HT-29 (cell line): Measurements from ENCODE around the gene IP6K1. TPM values are rescaled to one million over a fixed set of nuclear protein-coding genes. Genes with fewer than 3 reads are reported as not detected.
A peak's percentile ranks its signal among the peaks of the same experiment; 100 is the strongest.
"Not testable (repeated sequence)": the region's sequence is repeated elsewhere in the genome, so short reads cannot be mapped to it uniquely, and the experiment has no call there.

ENCODE experiments used
- DNase-seq: peaks from one replicate; pipeline ENCODE4 v3.0.0-alpha.2; 2015; ENCODE audit warnings: low spot score
- total RNA-seq: library from RNA; depleted of rRNA; stranded (reverse); fragments of >200 nt; shearing (Covaris generic); gene quantifications from 2 replicates; pipeline ENCODE4 v1.2.3, GENCODE V29; 2014; rRNA removed

The IP6K1 gene
- total RNA-seq, result 24.3 and 38.3 TPM in 2 replicates

DNA sequence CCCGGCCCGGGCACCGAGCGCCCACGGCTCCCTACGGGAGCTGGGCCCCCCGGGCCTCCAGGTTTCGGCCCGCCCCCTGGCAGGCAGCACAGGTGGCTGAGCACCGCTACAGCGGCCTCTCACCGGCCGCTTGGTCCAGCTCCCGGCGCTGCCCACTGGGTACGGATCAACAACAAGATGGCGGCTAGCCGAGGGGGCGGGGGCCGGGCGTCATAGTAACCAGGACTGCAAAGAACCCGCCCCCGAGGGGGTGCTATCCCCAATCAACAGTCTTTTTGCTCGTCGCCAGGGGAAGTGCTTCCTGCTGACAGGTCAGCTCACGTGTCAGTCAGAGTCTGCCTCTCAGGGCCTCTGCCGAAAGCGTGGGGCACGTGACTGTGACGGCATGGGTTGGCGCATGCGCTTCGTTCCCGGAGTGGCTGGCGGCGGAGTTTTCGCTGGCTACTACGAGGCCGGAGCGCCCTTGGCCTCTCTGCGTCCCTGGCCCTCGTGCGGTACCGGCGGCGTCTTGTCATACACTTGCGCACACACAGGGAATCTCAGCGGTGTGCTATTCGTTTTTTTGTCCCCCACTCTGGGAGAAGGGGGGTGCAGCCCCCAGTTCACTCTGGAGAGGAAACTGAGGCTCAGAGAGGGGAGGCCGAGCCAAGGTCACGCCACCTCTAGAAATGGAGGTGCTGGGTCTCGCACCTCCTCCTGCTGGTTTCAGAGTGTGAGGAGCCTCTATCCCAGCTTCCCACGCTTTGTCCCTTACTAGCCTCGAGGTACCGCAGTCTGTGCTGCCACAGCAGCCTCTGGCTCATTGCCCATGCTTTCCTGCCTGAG lies at the start of gene IP6K1:
Gene IP6K1 (minus strand): TSS at position 186 of the 825 bp plus-strand sequence. CDS start 38,502 bp downstream, outside the sequence.
- peak; percentile 97 for DNase-seq

- no peak for DNase-seq
Measured at GRCh38 chr3:49831341-49831740, 45.0 kb upstream of the IP6K1 start.

GRCh38 chr3:49826016-49826415 lies 39.7 kb upstream of the IP6K1 start:
- no peak for DNase-seq

DNA sequence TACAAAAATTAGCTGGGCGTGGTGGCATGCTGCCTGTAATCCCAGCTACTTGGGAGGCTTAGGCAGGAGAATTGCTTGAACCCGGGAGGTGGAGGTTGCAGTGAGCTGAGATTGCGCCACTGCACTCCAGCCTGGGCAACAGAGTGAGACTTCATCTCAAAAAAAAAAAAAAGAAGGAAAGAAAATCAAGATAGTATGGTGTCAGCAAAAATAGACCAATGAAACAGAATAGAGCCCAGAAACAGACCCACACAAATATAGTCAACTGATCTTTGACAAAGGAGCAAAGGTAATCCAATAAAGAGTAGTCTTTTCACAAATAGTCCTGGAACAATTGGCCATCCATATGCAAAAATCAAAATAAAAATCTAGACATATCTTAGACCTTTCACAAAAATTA lies 36.8 kb upstream of the IP6K1 start:
- DNase-seq, result not testable (repeated sequence)

DNA sequence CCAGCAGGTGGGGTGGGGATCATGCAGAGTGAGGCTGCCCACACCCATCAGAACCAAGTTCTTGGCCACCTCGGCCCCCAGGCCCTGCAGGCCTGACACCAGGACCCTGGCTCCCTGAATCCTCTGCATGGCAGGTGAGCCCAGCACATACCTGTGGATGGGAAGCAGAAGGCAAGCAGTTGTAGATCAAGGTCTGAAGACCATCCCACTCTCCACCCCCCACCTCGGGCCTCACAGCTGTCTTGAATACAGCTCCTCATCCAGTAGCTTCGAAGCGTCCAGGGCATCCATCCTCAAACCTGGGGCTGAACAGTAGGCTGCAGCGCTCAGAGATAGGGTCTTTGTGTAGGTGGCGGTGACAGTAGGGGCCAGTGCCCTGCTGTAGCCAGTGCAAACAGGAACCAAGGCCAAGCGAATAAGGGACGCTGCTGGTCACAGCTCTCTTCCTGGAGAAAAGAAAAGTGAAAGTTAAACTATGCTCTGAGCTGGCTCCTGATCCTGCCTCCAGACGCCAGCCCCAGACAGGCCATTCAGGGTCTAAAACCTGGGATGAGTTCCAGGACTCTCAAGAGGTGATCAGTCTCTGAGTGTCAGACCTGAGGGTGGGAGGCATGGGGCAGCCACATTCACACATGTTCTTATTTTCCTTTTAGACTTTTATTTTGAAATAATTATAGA lies 27.3 kb upstream of the IP6K1 start, which contains the start of gene UBA7:
Gene UBA7 (minus strand): TSS at position 457 of the 678 bp plus-strand sequence. CDS start 166 bp downstream, at position 291.
- DNase-seq, result no peak

GRCh38 chr3:49812916-49813496 lies 26.7 kb upstream of the IP6K1 start:
- no peak for DNase-seq

DNA sequence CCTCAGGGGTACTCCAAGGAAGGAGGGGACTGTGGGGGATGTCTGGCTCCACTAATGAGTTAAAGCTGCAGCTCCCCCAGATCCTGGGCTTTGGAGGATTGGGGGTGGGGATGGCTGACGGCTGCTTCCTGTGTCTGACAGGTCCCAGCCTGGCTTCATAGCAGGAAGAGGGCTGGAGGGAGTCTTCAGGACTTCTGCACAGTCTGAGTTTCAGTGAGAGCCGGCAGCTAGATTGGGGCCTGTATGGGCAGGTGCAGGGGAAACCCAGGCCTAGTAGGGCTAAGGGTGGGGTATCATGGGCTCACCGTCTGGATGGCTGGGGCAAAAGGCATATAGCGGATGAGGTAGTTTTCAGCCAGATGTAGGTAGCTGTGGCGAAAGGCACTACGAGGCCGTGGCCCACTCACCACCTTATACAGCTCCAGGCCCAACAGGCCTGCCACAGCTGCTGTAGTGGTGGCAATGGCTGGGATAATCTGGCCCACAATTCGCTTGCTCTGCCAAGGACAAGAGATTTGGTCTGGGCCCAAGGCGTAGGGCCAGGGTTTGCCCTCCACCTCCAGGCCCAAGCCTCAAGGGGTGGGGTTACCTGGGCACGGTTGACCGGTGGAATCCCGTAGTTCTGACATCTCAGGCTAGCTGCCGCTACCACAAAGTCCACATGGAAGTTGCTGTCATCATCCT lies 21.2 kb upstream of the IP6K1 start:
- no peak for DNase-seq

- no peak for DNase-seq
Measured at GRCh38 chr3:49806850-49807249, 20.5 kb upstream of the IP6K1 start.

DNA sequence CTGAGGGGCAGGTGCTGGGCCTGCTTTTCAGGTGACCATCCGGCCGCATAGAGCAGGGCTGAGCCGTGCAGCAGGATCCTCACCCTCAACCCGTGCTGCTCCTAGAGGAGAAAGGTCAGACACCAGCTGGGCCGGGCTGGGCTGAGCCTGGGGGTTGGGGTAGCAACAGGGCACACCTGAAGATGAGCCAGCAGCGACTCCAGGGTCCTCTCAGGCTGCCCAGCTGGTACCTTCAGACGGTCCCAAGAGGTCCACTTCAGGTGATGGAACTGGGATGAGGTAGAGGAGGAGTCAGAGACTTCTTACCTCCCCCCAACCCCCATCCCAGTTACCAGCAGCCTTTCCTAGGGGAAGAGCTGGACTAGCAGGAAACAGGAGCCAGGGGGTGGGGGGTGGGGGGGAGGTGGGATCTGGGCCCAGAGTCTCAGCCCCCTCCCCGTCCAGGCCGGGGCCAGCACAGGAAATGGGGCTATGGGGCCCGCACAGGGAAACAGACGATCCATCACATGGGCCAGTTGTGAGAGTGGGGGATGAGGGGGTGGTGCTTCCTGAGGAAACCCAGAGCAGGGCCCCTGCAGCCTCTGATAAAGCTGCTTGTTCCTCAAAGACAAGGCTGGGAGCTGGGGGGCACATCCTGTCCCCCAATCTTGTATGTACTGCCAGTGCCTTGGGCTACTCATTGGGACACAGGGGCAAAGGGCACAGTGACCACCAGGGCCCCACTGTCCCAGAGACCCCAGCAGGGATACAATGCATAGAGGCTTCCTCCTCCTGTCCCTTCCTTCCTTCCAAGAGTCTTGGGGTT lies 19.8 kb upstream of the IP6K1 start:
- no peak for DNase-seq

DNA sequence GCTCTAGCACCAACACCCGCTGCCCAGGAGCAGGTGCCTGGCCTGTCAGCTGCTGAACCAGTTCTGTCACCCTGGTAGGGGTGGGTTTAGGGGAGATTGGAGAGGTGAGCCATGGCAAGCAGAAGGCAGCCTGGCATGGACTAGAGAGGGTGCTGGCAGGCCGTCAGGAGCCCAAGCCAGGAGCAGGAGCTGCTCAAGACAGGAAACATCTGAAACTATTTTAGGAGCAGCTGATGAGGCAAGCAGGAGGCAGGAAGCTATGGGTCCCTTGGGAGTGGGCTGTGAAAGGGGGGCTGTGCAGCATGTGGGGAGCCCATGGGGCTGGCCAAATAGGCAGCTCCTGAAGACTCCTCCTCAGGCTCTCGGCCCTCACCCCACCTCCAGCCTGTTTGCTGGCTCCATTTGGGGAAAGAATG lies 19.0 kb upstream of the IP6K1 start:
- peak; percentile 39 for DNase-seq

DNA sequence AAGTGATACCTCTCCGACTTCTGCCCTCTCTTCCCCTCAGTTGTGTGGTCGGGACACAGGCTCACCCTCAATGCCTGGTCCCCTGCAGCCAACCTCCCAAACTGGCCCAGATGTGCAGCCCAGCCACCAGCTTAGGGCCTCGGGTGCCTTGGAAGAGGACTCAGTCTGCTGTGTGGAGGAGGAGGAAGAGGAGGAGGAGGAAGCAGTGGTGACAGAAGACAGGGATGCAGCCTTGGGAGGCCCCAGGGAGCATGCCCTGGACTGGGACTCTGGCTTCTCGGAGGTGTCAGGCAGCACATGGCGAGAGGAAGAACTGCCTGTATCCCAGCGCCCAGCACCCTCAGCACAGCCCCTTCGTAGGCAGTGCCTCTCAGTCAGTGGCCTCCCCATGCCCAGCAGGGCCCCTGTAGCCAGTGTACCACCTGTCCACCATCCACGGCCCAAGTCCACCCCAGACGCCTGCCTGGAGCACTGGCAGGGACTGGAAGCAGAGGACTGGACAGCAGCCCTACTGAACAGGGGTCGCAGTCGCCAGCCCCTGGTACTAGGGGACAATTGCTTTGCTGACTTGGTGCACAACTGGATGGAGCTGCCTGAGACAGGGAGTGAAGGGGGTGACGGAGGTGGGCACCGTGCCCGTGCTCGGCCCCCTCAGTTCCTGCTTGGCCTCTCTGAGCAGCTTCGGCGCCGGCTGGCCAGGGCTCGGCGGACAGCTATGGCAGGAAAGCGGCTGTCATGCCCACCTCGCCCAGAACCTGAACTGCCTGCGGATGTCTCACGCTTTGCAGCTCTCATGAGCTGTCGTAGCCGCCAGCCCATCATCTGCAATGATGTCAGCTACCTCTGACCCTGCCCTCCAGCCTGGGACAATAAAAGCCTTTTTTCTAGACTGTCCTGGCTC lies 18.0 kb upstream of the IP6K1 start:
- no peak for DNase-seq

DNA sequence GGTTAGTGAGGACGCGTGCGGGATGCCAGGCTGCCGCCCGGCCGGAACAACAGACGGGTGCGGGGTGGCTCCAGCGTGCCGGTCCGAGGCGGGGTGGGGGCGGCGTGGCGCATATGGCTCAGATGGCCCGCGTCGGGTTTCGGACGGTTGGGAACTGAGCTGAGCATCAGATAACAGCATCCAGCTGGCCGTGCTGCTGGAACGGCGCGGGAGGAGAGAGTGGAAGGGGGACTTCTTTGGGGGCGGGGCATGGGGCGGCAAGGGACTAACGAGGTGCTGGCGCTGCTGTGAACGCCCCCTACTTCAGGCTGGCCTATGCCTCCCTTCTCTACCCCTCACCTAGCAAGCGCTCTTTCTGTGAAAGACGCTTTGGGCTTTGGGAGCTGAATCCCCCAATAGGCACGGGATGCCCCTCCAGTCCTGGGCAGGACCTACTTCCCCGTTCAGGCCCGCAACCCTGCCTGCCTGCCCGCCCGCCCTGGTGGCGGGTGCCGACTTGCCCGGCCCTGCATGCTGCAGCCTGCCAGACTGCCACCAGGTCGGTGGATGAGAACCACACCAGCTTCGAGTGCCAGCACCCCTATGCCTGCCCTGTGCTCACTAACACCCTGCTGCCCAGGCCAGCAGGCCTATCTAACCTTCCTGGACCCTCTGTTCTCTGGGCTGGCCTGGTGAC lies 17.3 kb upstream of the IP6K1 start:
- no peak for DNase-seq

GRCh38 chr3:49802719-49803464 lies 16.6 kb upstream of the IP6K1 start, which contains the start of gene INKA1:
Gene INKA1, plus strand, starts transcription at chr3:49803261. Its CDS starts 132 bp downstream, at chr3:49803393.
- DNase-seq, result peak; percentile 83

DNA sequence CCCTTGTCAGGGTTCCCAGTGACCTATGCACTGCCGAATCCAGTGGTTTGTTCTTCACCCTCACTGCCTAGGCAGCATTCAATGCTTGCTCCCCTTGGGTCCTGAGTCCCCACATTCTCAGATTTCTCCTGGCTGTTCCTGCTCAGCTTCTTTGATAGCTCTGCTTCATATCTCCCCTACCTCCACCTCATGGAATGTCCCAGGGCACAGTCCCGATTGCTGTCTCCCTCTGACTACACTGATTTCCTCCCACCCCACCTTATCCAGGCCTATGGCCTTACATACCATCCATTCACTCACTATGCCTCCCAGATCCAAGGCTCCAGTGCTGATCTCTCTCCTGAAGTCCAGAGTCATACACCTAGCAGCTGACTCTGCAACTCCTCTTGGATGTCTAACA lies 14.8 kb upstream of the IP6K1 start:
- no peak for DNase-seq

DNA sequence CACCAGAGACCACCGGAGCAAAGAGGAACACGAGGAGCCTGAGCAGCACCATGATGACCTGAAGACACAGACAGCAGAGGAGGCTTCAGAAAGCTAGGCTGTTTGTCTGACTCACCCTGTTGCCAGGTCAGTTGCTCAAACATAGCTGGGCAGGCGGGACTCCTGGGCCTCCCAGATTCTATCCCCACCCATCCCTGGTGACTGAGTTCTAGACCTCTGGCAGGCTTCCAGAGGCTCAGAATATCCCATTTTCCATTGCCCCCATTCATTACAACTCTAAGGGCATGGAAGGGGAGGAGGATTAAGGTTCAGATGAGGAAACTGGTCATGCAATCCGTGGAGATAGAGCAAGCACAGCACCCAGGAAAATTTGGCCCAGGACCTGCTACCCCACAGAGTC lies 13.4 kb upstream of the IP6K1 start, which contains the start of gene CDHR4:
Gene CDHR4 (minus strand): TSS at position 113 of the 400 bp plus-strand sequence. CDS start 61 bp downstream, at position 52.
- DNase-seq, result peak; percentile 70

GRCh38 chr3:49799105-49799504 lies 12.8 kb upstream of the IP6K1 start:
- DNase-seq, result no peak

DNA sequence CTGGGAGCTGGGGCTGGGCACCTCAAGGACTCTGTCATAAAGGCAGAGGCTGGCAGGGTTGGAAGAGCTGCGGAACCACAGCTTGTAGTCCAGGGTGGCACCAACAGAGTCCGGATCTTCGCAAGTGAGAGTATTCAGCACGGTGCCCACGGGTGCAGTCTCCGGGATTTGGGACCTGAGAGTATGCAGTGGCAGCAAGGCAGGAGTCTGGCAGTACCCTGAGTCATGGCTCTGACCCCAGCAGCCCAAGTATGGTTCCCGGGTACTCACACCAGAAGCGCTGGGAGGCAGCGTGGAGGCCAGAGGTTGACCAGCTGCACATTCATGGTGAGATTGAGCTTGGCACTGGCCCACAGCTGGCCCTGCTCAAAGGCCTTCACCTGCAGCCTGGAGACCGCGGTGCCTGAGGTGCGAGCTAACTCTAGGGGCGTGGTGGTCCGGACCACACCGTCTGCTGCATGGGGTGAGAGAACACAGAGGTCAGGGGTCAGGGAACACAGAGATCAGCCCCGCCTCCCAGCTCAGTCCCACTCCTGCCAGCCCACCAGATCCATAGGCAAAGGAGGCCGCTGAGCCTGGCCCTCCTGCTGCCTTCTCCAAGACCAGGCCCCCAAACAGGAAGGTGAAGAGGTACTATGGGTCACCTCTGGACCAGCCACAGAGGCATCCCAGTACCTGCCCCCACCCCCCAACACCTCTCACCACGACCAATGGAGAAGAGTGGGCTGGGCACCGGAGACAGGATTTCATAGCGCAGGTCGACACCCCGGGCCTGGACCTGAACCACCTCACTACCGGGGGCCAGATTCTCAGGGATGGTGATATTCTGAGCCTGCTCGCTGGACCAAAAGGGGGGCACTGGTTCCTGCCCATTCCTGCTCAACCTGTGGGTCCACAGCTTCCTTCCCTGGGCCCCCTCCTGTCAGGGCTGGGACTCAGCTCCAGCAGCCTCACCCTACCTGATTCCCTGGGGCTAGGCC lies 8.9 kb upstream of the IP6K1 start:
- DNase-seq, result no peak
